ENCODE measurements around the gene COQ10B. TPM values are rescaled to one million over a fixed set of nuclear protein-coding genes. Genes with fewer than 3 reads are reported as not detected.
A peak's percentile ranks its signal among the peaks of the same experiment; 100 is the strongest.

The COQ10B gene
- total and polyA plus RNA-seq, 9 donors: 12.8 to 23.1 (median 18.4) TPM

DNA sequence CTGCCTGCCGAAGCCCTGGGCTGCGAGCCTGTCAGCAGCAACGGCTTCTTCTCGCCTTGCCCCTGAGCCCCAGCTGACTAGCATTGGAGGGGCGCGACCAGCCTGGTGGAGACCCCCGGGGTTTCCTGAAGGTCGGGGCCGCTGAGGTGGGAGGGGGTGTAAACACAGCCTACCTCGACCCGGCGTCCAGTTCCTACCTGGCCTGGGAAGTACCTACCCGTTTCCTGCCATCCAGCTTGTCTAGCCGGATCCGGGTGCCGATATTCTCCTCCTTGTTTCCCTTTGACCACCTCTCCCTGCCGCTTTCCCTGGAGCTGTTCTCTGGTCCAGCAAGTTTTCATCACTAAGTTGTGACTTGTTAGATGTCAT is 63.0 kb downstream of the COQ10B start:
- Histone ChIP-seq H3K9me3 (no peaks in the 10 kb centered on the region), H3K4me3 (peak overlapping the region; percentile 81), H3K27ac (peak overlapping the region; percentile 84 to 99), H3K36me3 (no peaks in the 10 kb centered on the region), H3K27me3 (no peaks in the 10 kb centered on the region), H3K4me1 (ENCODE audit: insufficient read depth) (peaks cover 5% of the 10 kb centered on the region)
- DNase-seq: no peak
- TF ChIP-seq EP300 (IDR thresholded peaks at IDR 0.05) (no peak), POLR2A (IDR thresholded peaks at IDR 0.05) (no peak)
- TF ChIP-seq, protein P1, sequence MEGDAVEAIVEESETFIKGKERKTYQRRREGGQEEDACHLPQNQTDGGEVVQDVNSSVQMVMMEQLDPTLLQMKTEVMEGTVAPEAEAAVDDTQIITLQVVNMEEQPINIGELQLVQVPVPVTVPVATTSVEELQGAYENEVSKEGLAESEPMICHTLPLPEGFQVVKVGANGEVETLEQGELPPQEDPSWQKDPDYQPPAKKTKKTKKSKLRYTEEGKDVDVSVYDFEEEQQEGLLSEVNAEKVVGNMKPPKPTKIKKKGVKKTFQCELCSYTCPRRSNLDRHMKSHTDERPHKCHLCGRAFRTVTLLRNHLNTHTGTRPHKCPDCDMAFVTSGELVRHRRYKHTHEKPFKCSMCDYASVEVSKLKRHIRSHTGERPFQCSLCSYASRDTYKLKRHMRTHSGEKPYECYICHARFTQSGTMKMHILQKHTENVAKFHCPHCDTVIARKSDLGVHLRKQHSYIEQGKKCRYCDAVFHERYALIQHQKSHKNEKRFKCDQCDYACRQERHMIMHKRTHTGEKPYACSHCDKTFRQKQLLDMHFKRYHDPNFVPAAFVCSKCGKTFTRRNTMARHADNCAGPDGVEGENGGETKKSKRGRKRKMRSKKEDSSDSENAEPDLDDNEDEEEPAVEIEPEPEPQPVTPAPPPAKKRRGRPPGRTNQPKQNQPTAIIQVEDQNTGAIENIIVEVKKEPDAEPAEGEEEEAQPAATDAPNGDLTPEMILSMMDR (IDR thresholded peaks at IDR 0.05): no peak
- WGBS, 3 donors: 0 to 1% (median 1%) methylated on average over 17 of the region's 17 CpGs
- intact Hi-C loops (cut with DNase I): loop anchor here in 1 of 4 donors (10.0 kb wide), 1 partner anchor 188 kb away; the partner anchor contains the start of gene MARS2

GRCh38 chr2:197517150-197517549 is 63.8 kb downstream of the COQ10B start:
- H3K27ac ChIP-seq: no peak overlapping the region
- no peak for DNase-seq
- H3K4me1 ChIP-seq (ENCODE audit: insufficient read depth): peaks cover 5% of the 10 kb centered on the region
- no peaks in the 10 kb centered on the region for H3K9me3 ChIP-seq
- no peak for TF ChIP-seq EP300 (IDR thresholded peaks at IDR 0.05)
- TF ChIP-seq, protein P1 (IDR thresholded peaks at IDR 0.05): no peak
- no peaks in the 10 kb centered on the region for H3K36me3 ChIP-seq
- peak overlapping the region; percentile 81 for H3K4me3 ChIP-seq
- no peaks in the 10 kb centered on the region for H3K27me3 ChIP-seq
- 24 to 28% (median 25%) methylated on average over 2 of the region's 2 CpGs for WGBS, 3 donors
- intact Hi-C loops (cut with DNase I): loop anchor here in 1 of 4 donors (10.0 kb wide), 1 partner anchor 188 kb away; the partner anchor contains the start of gene MARS2

Small RNA genes within 50 kb of the gene (small RNA-seq; reads per million reads assigned to genes)
- gene RF00394 (not detected), gene RNU6-1029P (not detected)

Other genes starting within 250 kb of the COQ10B start
- 10 to 100 TPM in 6 of 7 donors, 1 to 10 TPM in 1; 9.2 to 60.0 (median 11.5) TPM for gene ANKRD44, start 142.8 kb upstream of the COQ10B start, total RNA-seq
- gene ANKRD44, start 142.8 kb upstream of the COQ10B start, polyA plus RNA-seq: 10 to 100 TPM in 1 of 2 donors, 1 to 10 TPM in 1; 2.6 to 10.1 TPM
- gene SF3B1, start 18.5 kb upstream of the COQ10B start, total RNA-seq: 100 to 1,000 TPM; 190 to 336 (median 245) TPM
- 100 to 1,000 TPM; 189 to 245 TPM for gene SF3B1, start 18.5 kb upstream of the COQ10B start, polyA plus RNA-seq
- 100 to 1,000 TPM; 146 to 289 (median 192) TPM for gene HSPD1, start 46.3 kb downstream of the COQ10B start, total RNA-seq
- 100 to 1,000 TPM; 153 to 343 TPM for gene HSPD1, start 46.3 kb downstream of the COQ10B start, polyA plus RNA-seq
- 100 to 1,000 TPM in 1 of 7 donors, 10 to 100 TPM in 6; 57.8 to 110 (median 69.5) TPM for gene HSPE1, start 46.8 kb downstream of the COQ10B start, total RNA-seq
- 100 to 1,000 TPM in 1 of 2 donors, 10 to 100 TPM in 1; 67.2 to 128 TPM for gene HSPE1, start 46.8 kb downstream of the COQ10B start, polyA plus RNA-seq
- 10 to 100 TPM; 18.7 to 36.2 (median 25.5) TPM for gene MOB4, start 62.5 kb downstream of the COQ10B start, total RNA-seq
- gene MOB4, start 62.5 kb downstream of the COQ10B start, polyA plus RNA-seq: 10 to 100 TPM; 19.4 to 25.8 TPM
- 10 to 100 TPM in 6 of 7 donors, 1 to 10 TPM in 1; 9.7 to 22.1 (median 15.3) TPM for gene RFTN2, start 222.0 kb downstream of the COQ10B start, total RNA-seq
- 10 to 100 TPM in 1 of 2 donors, 1 to 10 TPM in 1; 8.1 to 13.4 TPM for gene RFTN2, start 222.0 kb downstream of the COQ10B start, polyA plus RNA-seq

Data from ovary (tissue), 9 donors.